Pulmonary artery endothelial cell (primary cell): Measurements from ENCODE around the gene KNL1. TPM values are rescaled to one million over a fixed set of nuclear protein-coding genes. Genes with fewer than 3 reads are reported as not detected.
"Not testable (repeated sequence)": the region's sequence is repeated elsewhere in the genome, so short reads cannot be mapped to it uniquely, and the experiment has no call there.

Experiments used
- DNase-seq: peaks from one replicate; pipeline ENCODE4 v3.0.0-alpha.2; 2011; ENCODE audit warnings: low read depth, low spot score
- total RNA-seq: library from RNA; depleted of rRNA; stranded (reverse); fragments of >200 nt; gene quantifications from 2 replicates; pipeline ENCODE4 v1.2.3, GENCODE V29; 2014

Gene KNL1, protein sequence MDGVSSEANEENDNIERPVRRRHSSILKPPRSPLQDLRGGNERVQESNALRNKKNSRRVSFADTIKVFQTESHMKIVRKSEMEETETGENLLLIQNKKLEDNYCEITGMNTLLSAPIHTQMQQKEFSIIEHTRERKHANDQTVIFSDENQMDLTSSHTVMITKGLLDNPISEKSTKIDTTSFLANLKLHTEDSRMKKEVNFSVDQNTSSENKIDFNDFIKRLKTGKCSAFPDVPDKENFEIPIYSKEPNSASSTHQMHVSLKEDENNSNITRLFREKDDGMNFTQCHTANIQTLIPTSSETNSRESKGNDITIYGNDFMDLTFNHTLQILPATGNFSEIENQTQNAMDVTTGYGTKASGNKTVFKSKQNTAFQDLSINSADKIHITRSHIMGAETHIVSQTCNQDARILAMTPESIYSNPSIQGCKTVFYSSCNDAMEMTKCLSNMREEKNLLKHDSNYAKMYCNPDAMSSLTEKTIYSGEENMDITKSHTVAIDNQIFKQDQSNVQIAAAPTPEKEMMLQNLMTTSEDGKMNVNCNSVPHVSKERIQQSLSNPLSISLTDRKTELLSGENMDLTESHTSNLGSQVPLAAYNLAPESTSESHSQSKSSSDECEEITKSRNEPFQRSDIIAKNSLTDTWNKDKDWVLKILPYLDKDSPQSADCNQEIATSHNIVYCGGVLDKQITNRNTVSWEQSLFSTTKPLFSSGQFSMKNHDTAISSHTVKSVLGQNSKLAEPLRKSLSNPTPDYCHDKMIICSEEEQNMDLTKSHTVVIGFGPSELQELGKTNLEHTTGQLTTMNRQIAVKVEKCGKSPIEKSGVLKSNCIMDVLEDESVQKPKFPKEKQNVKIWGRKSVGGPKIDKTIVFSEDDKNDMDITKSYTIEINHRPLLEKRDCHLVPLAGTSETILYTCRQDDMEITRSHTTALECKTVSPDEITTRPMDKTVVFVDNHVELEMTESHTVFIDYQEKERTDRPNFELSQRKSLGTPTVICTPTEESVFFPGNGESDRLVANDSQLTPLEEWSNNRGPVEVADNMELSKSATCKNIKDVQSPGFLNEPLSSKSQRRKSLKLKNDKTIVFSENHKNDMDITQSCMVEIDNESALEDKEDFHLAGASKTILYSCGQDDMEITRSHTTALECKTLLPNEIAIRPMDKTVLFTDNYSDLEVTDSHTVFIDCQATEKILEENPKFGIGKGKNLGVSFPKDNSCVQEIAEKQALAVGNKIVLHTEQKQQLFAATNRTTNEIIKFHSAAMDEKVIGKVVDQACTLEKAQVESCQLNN (N-terminal part only)
- 18.1 and 33.8 TPM in 2 replicates for total RNA-seq

DNA sequence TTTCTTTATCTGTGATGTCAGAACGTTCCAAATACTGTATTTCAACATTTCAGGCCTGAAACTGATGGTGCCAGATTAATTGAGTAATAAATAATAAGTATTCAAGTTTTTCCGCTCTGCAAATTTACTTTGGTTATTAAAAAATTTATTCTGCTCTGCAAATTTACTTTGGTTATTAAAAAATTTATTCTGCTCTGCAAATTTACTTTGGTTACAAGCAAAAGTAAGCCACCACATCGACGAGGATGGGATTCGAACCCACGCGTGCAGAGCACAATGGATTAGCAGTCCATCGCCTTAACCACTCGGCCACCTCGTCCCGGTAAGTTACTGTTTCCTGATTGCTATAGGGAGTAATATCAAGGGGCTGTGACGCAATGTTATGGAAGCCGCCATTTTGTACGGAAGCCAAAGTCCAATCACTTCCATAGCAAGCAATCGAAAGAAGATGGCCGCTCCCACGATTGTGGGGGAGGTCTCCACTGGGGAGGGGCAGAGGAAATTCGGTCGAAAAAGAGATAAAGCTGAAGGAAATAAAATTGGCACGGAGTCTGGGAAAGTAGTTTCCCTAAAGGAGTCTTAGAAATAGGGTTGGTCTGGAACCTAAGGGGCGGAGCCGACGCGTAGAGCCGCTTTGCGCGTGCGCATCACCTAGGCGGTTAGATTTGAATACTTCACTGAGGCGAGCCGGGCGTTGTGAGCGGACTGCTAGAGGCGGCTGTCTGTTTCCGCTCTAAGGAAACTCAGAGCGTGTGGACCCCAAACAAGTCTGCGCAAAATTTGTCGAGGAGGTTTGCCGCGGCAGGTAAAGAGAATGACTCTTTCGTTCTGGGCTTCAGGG lies at the start of gene KNL1:
Gene KNL1 (plus strand): TSS at position 662 of the 841 bp plus-strand sequence. CDS start 8,683 bp downstream, outside the sequence.
- peak; percentile 83 for DNase-seq

GRCh38 chr15:40545457-40545856 lies 48.6 kb upstream of the KNL1 start:
- no peak for DNase-seq

DNA sequence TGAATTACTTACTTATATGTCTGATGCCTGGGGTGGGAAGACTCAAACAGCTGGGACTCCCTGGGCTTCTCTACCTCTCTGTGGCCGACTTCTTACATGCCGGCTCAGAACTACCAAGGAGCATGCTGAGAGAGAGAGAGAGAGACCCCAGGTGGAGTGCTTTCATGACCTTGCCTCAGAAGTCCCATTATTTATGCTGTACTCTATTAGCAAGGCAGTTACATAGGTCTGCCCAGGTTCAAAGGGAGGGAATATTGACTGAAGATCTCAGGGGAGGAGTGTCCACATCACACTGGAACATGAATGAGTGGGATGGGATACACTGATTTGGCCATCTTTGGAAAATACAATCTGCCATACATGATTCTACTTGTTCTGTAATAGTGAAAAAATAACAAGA lies 45.4 kb upstream of the KNL1 start:
- no peak for DNase-seq

GRCh38 chr15:40549894-40550293 lies 44.2 kb upstream of the KNL1 start:
- DNase-seq = no peak

- DNase-seq = no peak
Measured at GRCh38 chr15:40550341-40551037, 43.6 kb upstream of the KNL1 start.

GRCh38 chr15:40554161-40554525 lies 39.9 kb upstream of the KNL1 start:
- DNase-seq = no peak

- DNase-seq = no peak
Measured at GRCh38 chr15:40555876-40556275, 38.2 kb upstream of the KNL1 start.

GRCh38 chr15:40558952-40559742 lies 34.9 kb upstream of the KNL1 start:
- no peak for DNase-seq

DNA sequence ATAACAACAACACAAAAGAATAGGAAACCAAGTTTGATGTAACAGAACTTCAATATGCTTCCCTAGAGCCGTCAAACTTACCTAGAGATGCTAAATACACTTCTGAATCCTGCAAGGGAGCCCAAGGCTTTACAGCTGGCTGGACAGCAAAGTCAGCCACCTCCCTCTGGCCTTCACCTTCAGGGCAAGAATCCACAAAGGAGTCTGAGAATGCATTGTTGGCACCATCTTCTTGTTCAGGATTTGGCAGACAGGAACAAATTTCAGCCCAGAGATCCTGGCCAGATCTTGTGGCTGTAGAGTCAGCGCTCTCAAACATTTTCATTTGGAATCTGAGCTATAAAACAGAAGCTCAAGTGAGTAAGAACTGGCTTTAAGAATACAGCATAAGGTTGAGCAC lies 31.4 kb upstream of the KNL1 start:
- DNase-seq = no peak

DNA sequence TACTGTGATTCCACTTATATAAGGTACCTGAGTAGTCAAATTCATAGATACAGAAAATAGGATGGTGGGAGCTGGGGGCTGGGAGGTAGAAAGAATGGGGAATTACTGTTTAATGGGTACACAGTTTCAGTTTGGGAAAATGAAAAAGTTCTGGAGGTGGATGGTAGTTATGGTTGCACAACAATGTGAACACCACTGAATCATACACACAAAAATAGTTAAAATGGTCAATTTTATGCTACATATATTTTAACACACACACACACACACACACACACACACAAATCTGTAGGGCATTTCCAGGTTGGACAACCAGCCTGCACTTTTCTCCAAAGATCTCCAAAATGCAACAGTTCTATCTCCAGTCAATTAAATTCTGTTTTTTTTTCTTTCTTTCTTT lies 30.6 kb upstream of the KNL1 start:
- DNase-seq = no peak

- peak; percentile 96 for DNase-seq
Measured at GRCh38 chr15:40564591-40565332, 29.3 kb upstream of the KNL1 start, which contains the start of gene CCDC32. Gene CCDC32 (minus strand): TSS chr15:40565042. CDS start chr15:40563015, 2,027 bp downstream.

DNA sequence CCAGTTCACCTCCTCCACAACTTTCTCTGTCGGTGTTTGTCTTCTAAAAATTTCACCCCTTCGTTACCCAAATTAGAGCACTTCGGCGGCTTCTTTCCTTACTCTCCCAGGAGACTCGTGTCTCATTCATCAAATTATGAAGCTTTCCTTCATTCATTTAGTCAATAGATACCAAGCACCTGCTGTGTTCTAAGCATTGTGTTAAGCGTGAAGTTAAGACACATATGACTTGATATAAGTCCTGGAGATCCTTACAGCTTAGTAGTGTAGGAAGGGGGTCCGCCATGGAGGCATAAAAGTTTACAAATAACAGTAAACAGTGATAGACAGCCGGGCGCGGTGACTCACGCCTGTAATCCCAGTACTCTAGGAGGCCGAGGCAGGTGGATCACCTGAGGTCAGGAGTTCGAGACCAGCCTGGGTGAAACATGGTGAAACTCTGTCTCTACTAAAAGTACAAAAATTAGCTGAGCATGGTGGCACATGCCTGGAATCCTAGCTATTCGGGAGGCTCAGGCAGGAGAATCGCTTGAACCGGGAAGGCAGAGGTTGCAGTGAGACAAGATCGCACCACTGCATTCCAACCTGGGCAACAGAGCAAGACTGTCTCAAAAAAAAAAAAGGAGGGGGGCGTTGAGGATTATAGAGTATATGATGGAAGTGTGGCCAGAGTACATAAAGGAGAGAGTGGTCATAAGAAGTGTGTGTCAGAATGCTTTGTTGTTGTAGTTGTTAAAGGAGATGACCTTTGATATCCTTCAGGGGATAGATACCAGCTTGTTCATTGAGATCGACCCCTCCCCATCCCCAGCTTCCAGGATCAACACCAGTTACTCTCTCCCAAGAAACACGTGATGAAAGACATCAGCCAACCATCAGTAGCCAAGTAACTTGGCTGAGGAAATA lies 28.5 kb upstream of the KNL1 start:
- DNase-seq = no peak

DNA sequence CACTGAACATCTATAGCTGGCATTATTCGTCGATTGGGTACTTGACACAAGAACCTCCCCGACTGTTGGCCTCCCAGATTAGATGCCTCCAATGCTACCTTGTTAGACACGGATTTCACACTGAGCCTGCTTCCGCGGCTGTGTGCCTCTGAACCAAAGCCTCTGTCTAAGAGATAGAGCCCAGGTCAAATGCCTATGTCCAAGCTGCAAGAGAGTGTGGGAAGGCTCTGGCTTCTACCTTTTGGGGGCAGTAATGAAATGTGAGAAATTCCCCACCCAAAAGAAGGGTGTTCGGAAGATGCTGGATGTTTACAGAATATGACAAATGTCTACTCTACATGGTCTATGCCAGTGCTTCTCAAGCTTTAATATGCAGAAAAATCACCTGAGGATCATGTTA lies 26.9 kb upstream of the KNL1 start:
- no peak for DNase-seq

- peak; percentile 69 for DNase-seq
Measured at GRCh38 chr15:40569129-40569953, 24.7 kb upstream of the KNL1 start, which contains the start of gene RPUSD2. Gene RPUSD2 (plus strand): TSS chr15:40569299. CDS start chr15:40569338, 39 bp downstream.

DNA sequence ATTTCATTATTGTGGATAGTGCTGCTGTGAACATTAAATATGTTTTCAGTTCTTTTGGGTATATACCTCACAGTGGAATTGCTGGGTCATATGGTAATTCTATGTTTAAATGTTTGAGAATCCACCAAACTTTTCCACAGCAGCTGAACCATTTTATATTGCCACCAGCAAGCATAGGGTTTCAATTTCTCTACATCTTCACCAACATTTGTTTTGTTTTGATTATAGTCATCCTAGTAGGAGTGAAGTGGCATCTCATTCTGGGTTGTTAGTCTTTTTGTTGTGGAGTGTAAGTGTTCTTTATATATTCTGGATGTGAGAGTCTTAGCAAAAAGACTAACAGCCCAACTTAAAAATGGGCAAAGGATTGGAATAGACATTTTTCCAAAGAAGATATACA lies 18.9 kb upstream of the KNL1 start:
- DNase-seq = no peak

DNA sequence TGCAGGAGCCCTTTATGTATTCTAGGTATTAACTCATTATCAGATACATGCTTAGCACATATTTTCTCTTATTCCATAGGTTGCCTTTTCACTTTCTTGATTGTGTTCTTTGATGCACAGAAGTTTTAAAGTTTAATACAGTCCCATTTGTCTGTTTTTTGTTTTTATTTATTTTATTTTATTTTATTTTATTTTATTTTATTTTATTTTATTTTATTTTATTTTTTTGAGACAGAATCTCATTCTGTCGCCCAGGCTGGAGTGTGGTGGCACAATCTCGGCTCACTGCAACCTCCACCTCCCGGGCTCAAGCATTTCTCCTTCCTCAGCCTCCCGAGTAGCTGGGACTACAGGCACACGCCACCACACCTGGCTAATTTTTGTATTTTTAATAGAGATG lies 17.1 kb upstream of the KNL1 start:
- DNase-seq = not testable (repeated sequence)
